22Rv1 (cell line): ENCODE data around the gene SLC12A8.

ENCODE experiments used
- H3K27ac ChIP-seq: fragments of 450-650 bp; 2 replicates; pipeline ENCODE4 v1.5.1; 2017
- CTCF ChIP-seq: fragments of 450-650 bp; IDR thresholded peaks from 2 replicates; pipeline ENCODE4 v1.5.1; 2017; ENCODE audit warnings: mild to moderate bottlenecking
- ZFX ChIP-seq: fragments of 450-650 bp; IDR thresholded peaks from 2 replicates; pipeline ENCODE4 v1.6.1; 2017; ENCODE audit warnings: antibody characterized with exemption, borderline replicate concordance

SLC12A8 gene

GRCh38 chr3:125175295-125176078 is 37.1 kb downstream of the SLC12A8 start:
- H3K27ac ChIP-seq = no peak overlapping the region
- no peak for TF ChIP-seq ZFX
- no peak for TF ChIP-seq CTCF

GRCh38 chr3:125172346-125172745 is 40.2 kb downstream of the SLC12A8 start:
- TF ChIP-seq CTCF = no peak
- TF ChIP-seq ZFX = no peak
- H3K27ac ChIP-seq = no peak overlapping the region

- no peak overlapping the region for H3K27ac ChIP-seq
- TF ChIP-seq CTCF (no peak), ZFX (no peak)
Measured at GRCh38 chr3:125168711-125169393, 43.7 kb downstream of the SLC12A8 start.

GRCh38 chr3:125166599-125167136 is 45.9 kb downstream of the SLC12A8 start:
- TF ChIP-seq ZFX (no peak), CTCF (no peak)
- H3K27ac ChIP-seq = no peak overlapping the region

- no peak overlapping the region for H3K27ac ChIP-seq
- no peak for TF ChIP-seq CTCF
- TF ChIP-seq ZFX = no peak
Measured at GRCh38 chr3:125165948-125166553, 46.5 kb downstream of the SLC12A8 start.

GRCh38 chr3:125165189-125165947 is 47.2 kb downstream of the SLC12A8 start:
- no peak for TF ChIP-seq ZFX
- TF ChIP-seq CTCF = peak; percentile 17; the same call in 1 of the 2 replicates
- H3K27ac ChIP-seq = no peak overlapping the region
